ENCODE measurements around the gene DIP2A.

Gene DIP2A

GRCh38 chr21:46543306-46543705, 84.6 kb downstream of the DIP2A start:
- Histone ChIP-seq H3K4me2 (ENCODE audit: low read length, poor library complexity, severe bottlenecking) (no peak overlapping the region), H3K23ac (ENCODE audit: low read length in 2 of 2) (no peak overlapping the region), H3K4me1 (ENCODE audit: control insufficient read depth, insufficient read depth, low read depth, low read length) (peaks cover 2% of the 10 kb centered on the region), H2AK5ac (ENCODE audit: low read length, severe bottlenecking) (no peak overlapping the region), H3K4me3 (ENCODE audit: insufficient read depth in 1 of 2, low read depth in 1 of 2, low read length in 2 of 2) (no peak overlapping the region), H4K8ac (ENCODE audit: low read length) (no peak overlapping the region), H3K27ac (ENCODE audit: low read length, poor library complexity, severe bottlenecking) (no peak overlapping the region), H2AFZ (ENCODE audit: low read depth, low read length) (no peak overlapping the region), H3K27me3 (ENCODE audit: control insufficient read depth in 1 of 2, insufficient read depth in 1 of 2, low read length in 2 of 2) (no peaks in the 10 kb centered on the region), H3K36me3 (ENCODE audit: control insufficient read depth in 1 of 2, insufficient read depth in 2 of 2, low read depth in 1 of 2, low read length in 2 of 2) (peaks cover 73 to 94% of the 10 kb centered on the region in 2 experiments), H2BK12ac (ENCODE audit: low read length in 2 of 2) (no peak overlapping the region), H3K79me1 (replicated peaks; ENCODE audit: low read length, poor library complexity, severe bottlenecking) (peaks cover 20% of the 10 kb centered on the region), H2BK5ac (ENCODE audit: low read depth, low read length, poor library complexity, severe bottlenecking) (no peak overlapping the region), H3K14ac (ENCODE audit: low read length in 2 of 2) (no peak overlapping the region), H3K9me3 (ENCODE audit: control insufficient read depth, low read length) (no peaks in the 10 kb centered on the region), H2BK15ac (ENCODE audit: low read depth, poor library complexity, severe bottlenecking) (no peak overlapping the region), H3K9ac (ENCODE audit: low read length) (no peak overlapping the region), H4K91ac (ENCODE audit: low read length) (no peak overlapping the region), H2BK120ac (ENCODE audit: low read depth, low read length) (no peak overlapping the region), H3K4ac (ENCODE audit: low read depth in 1 of 2, low read length in 2 of 2) (no peak overlapping the region), H3K18ac (ENCODE audit: low read depth in 1 of 2, low read length in 2 of 2) (no peak overlapping the region)
- WGBS: 95% methylated on average over 15 of the region's 19 CpGs
- no peak for DNase-seq

DNA sequence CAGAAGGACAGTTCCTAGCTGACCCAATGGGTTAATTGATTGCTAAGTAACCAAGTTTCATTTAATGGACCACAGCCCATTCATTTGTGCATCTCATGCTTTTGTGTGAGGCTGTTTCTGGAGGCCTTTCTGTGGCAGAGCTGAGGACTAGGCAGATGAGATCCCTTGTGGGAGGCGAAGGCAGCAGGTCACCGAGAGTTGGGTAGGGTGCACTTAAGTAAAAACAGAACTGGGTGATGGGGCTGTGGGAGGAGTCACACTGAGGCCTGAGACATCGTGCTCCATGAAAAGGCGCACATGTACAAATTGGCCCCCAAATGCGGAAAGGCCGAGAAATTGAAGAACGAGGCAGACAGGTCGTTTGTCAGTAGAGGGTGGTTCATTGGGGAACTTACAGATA, 85.3 kb downstream of the DIP2A start:
- DNase-seq: no peak
- H3K14ac ChIP-seq (ENCODE audit: low read length in 2 of 2): no peak overlapping the region
- no peaks in the 10 kb centered on the region for H3K9me3 ChIP-seq (ENCODE audit: control insufficient read depth, low read length)
- no peak overlapping the region for H3K4me2 ChIP-seq (ENCODE audit: low read length, poor library complexity, severe bottlenecking)
- peaks cover 2% of the 10 kb centered on the region for H3K4me1 ChIP-seq (ENCODE audit: control insufficient read depth, insufficient read depth, low read depth, low read length)
- no peak overlapping the region for H2AK5ac ChIP-seq (ENCODE audit: low read length, severe bottlenecking)
- no peak overlapping the region for H3K4me3 ChIP-seq (ENCODE audit: insufficient read depth in 1 of 2, low read depth in 1 of 2, low read length in 2 of 2)
- no peaks in the 10 kb centered on the region for H3K27me3 ChIP-seq (ENCODE audit: control insufficient read depth in 1 of 2, insufficient read depth in 1 of 2, low read length in 2 of 2)
- H3K36me3 ChIP-seq (ENCODE audit: control insufficient read depth in 1 of 2, insufficient read depth in 2 of 2, low read depth in 1 of 2, low read length in 2 of 2): peaks cover 67 to 94% of the 10 kb centered on the region in 2 experiments
- H2AFZ ChIP-seq (ENCODE audit: low read depth, low read length): no peak overlapping the region
- 97% methylated on average over 8 of the region's 8 CpGs for WGBS
- H3K27ac ChIP-seq (ENCODE audit: low read length, poor library complexity, severe bottlenecking): no peak overlapping the region
- H4K8ac ChIP-seq (ENCODE audit: low read length): no peak overlapping the region
- no peak overlapping the region for H2BK5ac ChIP-seq (ENCODE audit: low read depth, low read length, poor library complexity, severe bottlenecking)
- H2BK15ac ChIP-seq (ENCODE audit: low read depth, poor library complexity, severe bottlenecking): no peak overlapping the region
- no peak overlapping the region for H3K18ac ChIP-seq (ENCODE audit: low read depth in 1 of 2, low read length in 2 of 2)
- no peak overlapping the region for H3K9ac ChIP-seq (ENCODE audit: low read length)
- no peak overlapping the region for H2BK12ac ChIP-seq (ENCODE audit: low read length in 2 of 2)
- no peak overlapping the region for H3K4ac ChIP-seq (ENCODE audit: low read depth in 1 of 2, low read length in 2 of 2)
- no peak overlapping the region for H4K91ac ChIP-seq (ENCODE audit: low read length)
- no peak overlapping the region for H3K23ac ChIP-seq (ENCODE audit: low read length in 2 of 2)
- peaks cover 17% of the 10 kb centered on the region for H3K79me1 ChIP-seq (replicated peaks; ENCODE audit: low read length, poor library complexity, severe bottlenecking)
- H2BK120ac ChIP-seq (ENCODE audit: low read depth, low read length): no peak overlapping the region

- no peak overlapping the region for H3K4me2 ChIP-seq (ENCODE audit: low read length, poor library complexity, severe bottlenecking)
- H3K23ac ChIP-seq (ENCODE audit: low read length in 2 of 2): no peak overlapping the region
- WGBS: over 99% methylated on average over 3 of the region's 5 CpGs
- H4K91ac ChIP-seq (ENCODE audit: low read length): no peak overlapping the region
- H2BK12ac ChIP-seq (ENCODE audit: low read length in 2 of 2): no peak overlapping the region
- no peak overlapping the region for H4K8ac ChIP-seq (ENCODE audit: low read length)
- H3K9ac ChIP-seq (ENCODE audit: low read length): no peak overlapping the region
- no peak overlapping the region for H3K4ac ChIP-seq (ENCODE audit: low read depth in 1 of 2, low read length in 2 of 2)
- no peak overlapping the region for H2BK15ac ChIP-seq (ENCODE audit: low read depth, poor library complexity, severe bottlenecking)
- no peak overlapping the region for H2AFZ ChIP-seq (ENCODE audit: low read depth, low read length)
- H2BK120ac ChIP-seq (ENCODE audit: low read depth, low read length): no peak overlapping the region
- H3K9me3 ChIP-seq (ENCODE audit: control insufficient read depth, low read length): no peaks in the 10 kb centered on the region
- peaks cover 16% of the 10 kb centered on the region for H3K79me1 ChIP-seq (replicated peaks; ENCODE audit: low read length, poor library complexity, severe bottlenecking)
- no peak overlapping the region for H2BK5ac ChIP-seq (ENCODE audit: low read depth, low read length, poor library complexity, severe bottlenecking)
- no peaks in the 10 kb centered on the region for H3K27me3 ChIP-seq (ENCODE audit: control insufficient read depth in 1 of 2, insufficient read depth in 1 of 2, low read length in 2 of 2)
- no peak for DNase-seq
- no peak overlapping the region for H3K4me3 ChIP-seq (ENCODE audit: insufficient read depth in 1 of 2, low read depth in 1 of 2, low read length in 2 of 2)
- H3K18ac ChIP-seq (ENCODE audit: low read depth in 1 of 2, low read length in 2 of 2): no peak overlapping the region
- H3K4me1 ChIP-seq (ENCODE audit: control insufficient read depth, insufficient read depth, low read depth, low read length): peaks cover 2% of the 10 kb centered on the region
- no peak overlapping the region for H3K14ac ChIP-seq (ENCODE audit: low read length in 2 of 2)
- no peak overlapping the region for H3K27ac ChIP-seq (ENCODE audit: low read length, poor library complexity, severe bottlenecking)
- peaks cover 63 to 92% of the 10 kb centered on the region in 2 experiments for H3K36me3 ChIP-seq (ENCODE audit: control insufficient read depth in 1 of 2, insufficient read depth in 2 of 2, low read depth in 1 of 2, low read length in 2 of 2)
- no peak overlapping the region for H2AK5ac ChIP-seq (ENCODE audit: low read length, severe bottlenecking)
Measured at GRCh38 chr21:46544824-46545223, 86.1 kb downstream of the DIP2A start.

- H3K27me3 ChIP-seq (ENCODE audit: control insufficient read depth in 1 of 2, insufficient read depth in 1 of 2, low read length in 2 of 2): no peaks in the 10 kb centered on the region
- peaks cover 60 to 92% of the 10 kb centered on the region in 2 experiments for H3K36me3 ChIP-seq (ENCODE audit: control insufficient read depth in 1 of 2, insufficient read depth in 2 of 2, low read depth in 1 of 2, low read length in 2 of 2)
- H3K18ac ChIP-seq (ENCODE audit: low read depth in 1 of 2, low read length in 2 of 2): no peak overlapping the region
- H3K9ac ChIP-seq (ENCODE audit: low read length): no peak overlapping the region
- no peak overlapping the region for H3K27ac ChIP-seq (ENCODE audit: low read length, poor library complexity, severe bottlenecking)
- no peaks in the 10 kb centered on the region for H3K9me3 ChIP-seq (ENCODE audit: control insufficient read depth, low read length)
- H3K4me1 ChIP-seq (ENCODE audit: control insufficient read depth, insufficient read depth, low read depth, low read length): peaks cover 2% of the 10 kb centered on the region
- H2BK15ac ChIP-seq (ENCODE audit: low read depth, poor library complexity, severe bottlenecking): no peak overlapping the region
- no peak overlapping the region for H3K4me3 ChIP-seq (ENCODE audit: insufficient read depth in 1 of 2, low read depth in 1 of 2, low read length in 2 of 2)
- no peak overlapping the region for H3K23ac ChIP-seq (ENCODE audit: low read length in 2 of 2)
- no peak overlapping the region for H3K4me2 ChIP-seq (ENCODE audit: low read length, poor library complexity, severe bottlenecking)
- no peak overlapping the region for H2AK5ac ChIP-seq (ENCODE audit: low read length, severe bottlenecking)
- no peak overlapping the region for H3K4ac ChIP-seq (ENCODE audit: low read depth in 1 of 2, low read length in 2 of 2)
- no peak overlapping the region for H4K91ac ChIP-seq (ENCODE audit: low read length)
- no peak overlapping the region for H2BK5ac ChIP-seq (ENCODE audit: low read depth, low read length, poor library complexity, severe bottlenecking)
- peaks cover 16% of the 10 kb centered on the region for H3K79me1 ChIP-seq (replicated peaks; ENCODE audit: low read length, poor library complexity, severe bottlenecking)
- no peak overlapping the region for H2AFZ ChIP-seq (ENCODE audit: low read depth, low read length)
- DNase-seq: no peak
- H3K14ac ChIP-seq (ENCODE audit: low read length in 2 of 2): no peak overlapping the region
- 96% methylated on average over 5 of the region's 5 CpGs for WGBS
- no peak overlapping the region for H2BK12ac ChIP-seq (ENCODE audit: low read length in 2 of 2)
- no peak overlapping the region for H4K8ac ChIP-seq (ENCODE audit: low read length)
- no peak overlapping the region for H2BK120ac ChIP-seq (ENCODE audit: low read depth, low read length)
Measured at GRCh38 chr21:46545363-46545762, 86.7 kb downstream of the DIP2A start.

All from mesenchymal stem cell (in vitro differentiated cells and primary cell).